GM23338 (cell line): ENCODE results near the gene OR14C36. TPM values are rescaled to one million over a fixed set of nuclear protein-coding genes. Genes with fewer than 3 reads are reported as not detected.

Source experiments
- ATAC-seq: fragments of 200-7000 bp; cut with Tn5 transposase; 3 replicates; pipeline ENCODE4 v1.9.1; 2020
- DNase-seq: peaks from one replicate; pipeline ENCODE4 v3.0.0-alpha.2; 2015; ENCODE audit warnings: low spot score
- H2AFZ ChIP-seq: fragments of 200-600 bp; sonication (generic); 2 replicates; pipeline ENCODE4 v1.8.0; 2016; ENCODE audit warnings: antibody characterized with exemption, mild to moderate bottlenecking, moderate library complexity
- H3F3A ChIP-seq: fragments of 200-600 bp; sonication (generic); replicated peaks from 2 replicates; pipeline ENCODE4 v1.8.0; 2017; ENCODE audit warnings: antibody characterized with exemption, mixed run types, low read depth
- H3K27ac ChIP-seq: fragments of 200-600 bp; sonication (generic); 2 replicates; pipeline ENCODE4 v1.6.1; 2016; ENCODE audit warnings: low read depth
- H3K27me3 ChIP-seq: fragments of 200-600 bp; sonication (generic); 2 replicates; pipeline ENCODE4 v1.8.0; 2016; ENCODE audit warnings: mild to moderate bottlenecking, mixed run types, moderate library complexity; ENCODE audit not compliant: insufficient read depth
- H3K36me3 ChIP-seq: fragments of 200-600 bp; sonication (generic); 2 replicates; pipeline ENCODE4 v1.8.0; 2016; ENCODE audit warnings: mild to moderate bottlenecking; ENCODE audit not compliant: insufficient read depth
- H3K4me1 ChIP-seq: fragments of 200-600 bp; sonication (generic); 2 replicates; pipeline ENCODE4 v1.8.0; 2016; ENCODE audit warnings: mild to moderate bottlenecking, moderate library complexity; ENCODE audit not compliant: insufficient read depth
- H3K4me2 ChIP-seq: fragments of 200-600 bp; sonication (generic); 2 replicates; pipeline ENCODE4 v1.7.1; 2017; ENCODE audit warnings: mixed run types
- H3K4me3 ChIP-seq: fragments of 200-600 bp; sonication (generic); 2 replicates; pipeline ENCODE4 v1.6.1; 2016; ENCODE audit warnings: mixed run types
- H3K79me2 ChIP-seq: fragments of 200-600 bp; sonication (generic); replicated peaks from 2 replicates; pipeline ENCODE4 v1.8.0; 2017; ENCODE audit warnings: mild to moderate bottlenecking; ENCODE audit not compliant: insufficient read depth
- H3K9me2 ChIP-seq: fragments of 200-600 bp; sonication (generic); 2 replicates; pipeline ENCODE4 v1.8.0; 2017; ENCODE audit not compliant: insufficient read depth
- H4K20me1 ChIP-seq: fragments of 200-600 bp; sonication (generic); replicated peaks from 2 replicates; pipeline ENCODE4 v1.8.0; 2017; ENCODE audit warnings: mild to moderate bottlenecking; ENCODE audit not compliant: insufficient read depth
- H3K27ac Mint-ChIP-seq: 2 replicates; pipeline ENCODE4 v1.8.0; 2020; ENCODE audit warnings: inconsistent platforms, mild to moderate bottlenecking, moderate library complexity, mixed read lengths
- H3K27me3 Mint-ChIP-seq: 3 replicates; pipeline ENCODE4 v1.8.0; 2022; ENCODE audit warnings: low read depth, mild to moderate bottlenecking, moderate library complexity, mixed read lengths, inconsistent platforms; ENCODE audit not compliant: insufficient read depth, poor library complexity
- H3K36me3 Mint-ChIP-seq: 3 replicates; pipeline ENCODE4 v1.8.0; 2021; ENCODE audit warnings: low read depth, mild to moderate bottlenecking, inconsistent platforms, moderate library complexity, mixed read lengths
- H3K4me1 Mint-ChIP-seq: 3 replicates; pipeline ENCODE4 v1.8.0; 2020; ENCODE audit warnings: mild to moderate bottlenecking, inconsistent platforms, mixed read lengths
- H3K4me3 Mint-ChIP-seq: 3 replicates; pipeline ENCODE4 v1.8.0; 2021; ENCODE audit warnings: moderate library complexity, mild to moderate bottlenecking, inconsistent platforms, mixed read lengths
- H3K9me3 Mint-ChIP-seq: 3 replicates; pipeline ENCODE4 v1.8.0; 2020; ENCODE audit warnings: moderate library complexity, mild to moderate bottlenecking, inconsistent platforms, mixed read lengths
- CREB1 ChIP-seq: fragments of 250-450 bp; sonication (Bioruptor Pico); IDR thresholded peaks from 2 replicates; pipeline ENCODE4 v1.5.0; 2020; ENCODE audit warnings: low read depth, mild to moderate bottlenecking, moderate library complexity
- CTCF ChIP-seq, 2 experiments: fragments of 200-600 bp in 1 of 2; sonication (generic) in 1 of 2; conservative IDR thresholded peaks; 2 replicates each; pipeline versions ENCODE4 v1.5.1 to v1.6.1; 2016 to 2017; ENCODE audit warnings: antibody characterized with exemption in 2 of 2, low read depth in 2 of 2, mild to moderate bottlenecking in 2 of 2, moderate library complexity in 1 of 2
- EZH2 ChIP-seq: fragments of 200-600 bp; sonication (generic); IDR thresholded peaks from one replicate; pipeline ENCODE4 v1.8.0; 2017; ENCODE audit warnings: antibody characterized with exemption, mild to moderate bottlenecking, low read depth; ENCODE audit not compliant: unreplicated experiment
- JUNB ChIP-seq: IDR thresholded peaks from one replicate; pipeline ENCODE4 v1.6.1; 2016; ENCODE audit warnings: antibody characterized with exemption; ENCODE audit not compliant: unreplicated experiment
- NANOG ChIP-seq: IDR thresholded peaks from 2 replicates; pipeline ENCODE4 v1.6.1; 2016; ENCODE audit warnings: antibody characterized with exemption, borderline replicate concordance
- POLR2AphosphoS5 ChIP-seq: IDR thresholded peaks from 2 replicates; pipeline ENCODE4 v1.6.1; 2016; ENCODE audit warnings: antibody characterized with exemption, low read depth
- REST ChIP-seq: IDR thresholded peaks from one replicate; pipeline ENCODE4 v1.6.1; 2018; ENCODE audit warnings: antibody characterized with exemption; ENCODE audit not compliant: unreplicated experiment
- STAT1 ChIP-seq: IDR thresholded peaks from one replicate; pipeline ENCODE4 v1.6.1; 2016; ENCODE audit warnings: antibody characterized with exemption; ENCODE audit not compliant: unreplicated experiment
- ZNF114 ChIP-seq: fragments of 250-450 bp; sonication (Bioruptor Pico); IDR thresholded peaks from 2 replicates; pipeline ENCODE4 v1.5.0; 2020; ENCODE audit warnings: mild to moderate bottlenecking, moderate library complexity
- ZNF331 ChIP-seq: fragments of 250-450 bp; sonication (Bioruptor Pico); IDR thresholded peaks from 2 replicates; pipeline ENCODE4 v1.5.0; 2020; ENCODE audit warnings: low read depth, mild to moderate bottlenecking, moderate library complexity
- polyA plus RNA-seq: library from polyadenylated mRNA; unstranded; fragments of >200 nt; fragmentation: Nextera tagmentation; extraction: Ambion mirVana; gene quantifications from 2 replicates; pipeline ENCODE4 v1.2.1, GENCODE V29; 2016
- total RNA-seq: library from RNA; depleted of rRNA; stranded (reverse); fragments of >200 nt; shearing (Covaris generic); gene quantifications from 2 replicates; pipeline ENCODE4 v1.2.3, GENCODE V29; 2014

Gene OR14C36
- total and polyA plus RNA-seq, 2 experiments from 2014 or later: not detected

- H4K20me1 ChIP-seq: no peaks in the 10 kb centered on the region
- ATAC-seq (no peak), DNase-seq (no peak)
- Mint-ChIP-seq H3K4me3 (no peak within 1 kb of the TSS), H3K27ac (no peak within 1 kb of the TSS), H3K9me3 (peaks cover 93% of the 10 kb centered on the region), H3K36me3 (peaks cover 20% of the 10 kb centered on the region), H3K4me1 (no peaks in the 10 kb centered on the region), H3K27me3 (no peaks in the 10 kb centered on the region)
- no peaks in the 10 kb centered on the region for H3K36me3 ChIP-seq
- H3K4me1 ChIP-seq: no peaks in the 10 kb centered on the region
- H3K4me3 ChIP-seq: no peak within 1 kb of the TSS
- H2AFZ ChIP-seq: no peak within 1 kb of the TSS
- H3K9me2 ChIP-seq: no peaks in the 10 kb centered on the region
- H3K4me2 ChIP-seq: no peak within 1 kb of the TSS
- no peaks in the 10 kb centered on the region for H3K79me2 ChIP-seq
- H3K27me3 ChIP-seq: no peaks in the 10 kb centered on the region
- no peaks in the 10 kb centered on the region for H3F3A ChIP-seq
- H3K27ac ChIP-seq: no peak within 1 kb of the TSS
- no peak for TF ChIP-seq REST
- TF ChIP-seq ZNF331: no peak
- TF ChIP-seq CTCF (conservative IDR thresholded peaks at IDR 0.05; ENCODE audit: low read depth in 2 of 2): no peak
Measured at GRCh38 chr1:248361121-248361715, 12.6 kb downstream of the OR14C36 start, which contains the start of gene OR2T4. TSS of gene OR2T4 (plus strand) at chr1:248361665. CDS start at chr1:248361665, 0 bp downstream.

GRCh38 chr1:248366609-248367008, 18.0 kb downstream of the OR14C36 start:
- ATAC-seq: no peak
- Histone ChIP-seq H3K4me2 (no peak overlapping the region), H3K4me1 (no peaks in the 10 kb centered on the region), H4K20me1 (no peaks in the 10 kb centered on the region), H3K9me2 (no peaks in the 10 kb centered on the region), H3K4me3 (no peak overlapping the region), H3K36me3 (0 out of 2 replicates have a peak, but pooled peaks cover 10% of the 10 kb centered on the region), H2AFZ (no peak overlapping the region), H3F3A (no peaks in the 10 kb centered on the region), H3K27ac (no peak overlapping the region), H3K79me2 (no peaks in the 10 kb centered on the region), H3K27me3 (no peaks in the 10 kb centered on the region)
- Mint-ChIP-seq H3K4me3 (no peak overlapping the region), H3K36me3 (peaks cover 30% of the 10 kb centered on the region), H3K9me3 (peaks cover 96% of the 10 kb centered on the region), H3K4me1 (no peaks in the 10 kb centered on the region), H3K27ac (no peak overlapping the region), H3K27me3 (no peaks in the 10 kb centered on the region)
- DNase-seq: no peak
- TF ChIP-seq CTCF (conservative IDR thresholded peaks at IDR 0.05; ENCODE audit: low read depth in 2 of 2) (no peak), NANOG (no peak), POLR2AphosphoS5 (no peak), JUNB (no peak), REST (no peak), ZNF114 (CRISPR knock-in tag) (no peak), CREB1 (CRISPR knock-in tag) (no peak), STAT1 (no peak), EZH2 (no peak)
